Retinal pigment epithelial cell (primary cell): ENCODE data around the gene ING4.

Experiments used
- DNase-seq: peaks from one replicate; pipeline ENCODE4 v3.0.0-alpha.2; 2010; ENCODE audit warnings: low read depth
- H3K4me3 ChIP-seq: 2 replicates; pipeline ENCODE4 v1.5.1; 2011; ENCODE audit warnings: mild to moderate bottlenecking, low read length, control low read depth, moderate library complexity
- TF ChIP-seq, protein P1 (sequence below): conservative IDR thresholded peaks from 2 replicates; pipeline ENCODE4 v1.5.1; 2011; ENCODE audit warnings: low read depth, low read length, control low read depth, inconsistent platforms

ING4 gene

DNA sequence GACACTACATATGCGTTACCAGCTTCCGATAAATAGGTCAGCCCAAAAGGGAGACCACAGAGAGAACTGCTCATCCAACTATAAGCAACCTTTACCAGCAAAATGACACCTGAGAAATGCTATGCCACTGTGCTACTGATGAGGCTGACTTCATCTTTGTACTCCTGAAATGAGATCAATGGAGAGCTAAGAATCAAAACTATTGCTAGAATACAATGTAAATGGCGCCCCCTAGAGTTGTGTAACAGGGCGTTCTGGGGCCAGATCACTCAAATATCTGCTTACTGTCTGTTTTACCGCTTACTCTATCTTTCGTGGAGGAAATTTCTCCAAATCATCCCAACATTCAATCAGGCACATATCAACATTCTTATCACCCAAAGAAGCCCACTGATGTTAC, 21.7 kb upstream of the ING4 start:
- no peak overlapping the region for H3K4me3 ChIP-seq
- TF ChIP-seq, protein P1, sequence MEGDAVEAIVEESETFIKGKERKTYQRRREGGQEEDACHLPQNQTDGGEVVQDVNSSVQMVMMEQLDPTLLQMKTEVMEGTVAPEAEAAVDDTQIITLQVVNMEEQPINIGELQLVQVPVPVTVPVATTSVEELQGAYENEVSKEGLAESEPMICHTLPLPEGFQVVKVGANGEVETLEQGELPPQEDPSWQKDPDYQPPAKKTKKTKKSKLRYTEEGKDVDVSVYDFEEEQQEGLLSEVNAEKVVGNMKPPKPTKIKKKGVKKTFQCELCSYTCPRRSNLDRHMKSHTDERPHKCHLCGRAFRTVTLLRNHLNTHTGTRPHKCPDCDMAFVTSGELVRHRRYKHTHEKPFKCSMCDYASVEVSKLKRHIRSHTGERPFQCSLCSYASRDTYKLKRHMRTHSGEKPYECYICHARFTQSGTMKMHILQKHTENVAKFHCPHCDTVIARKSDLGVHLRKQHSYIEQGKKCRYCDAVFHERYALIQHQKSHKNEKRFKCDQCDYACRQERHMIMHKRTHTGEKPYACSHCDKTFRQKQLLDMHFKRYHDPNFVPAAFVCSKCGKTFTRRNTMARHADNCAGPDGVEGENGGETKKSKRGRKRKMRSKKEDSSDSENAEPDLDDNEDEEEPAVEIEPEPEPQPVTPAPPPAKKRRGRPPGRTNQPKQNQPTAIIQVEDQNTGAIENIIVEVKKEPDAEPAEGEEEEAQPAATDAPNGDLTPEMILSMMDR = peak; percentile 47
- no peak for DNase-seq

DNA sequence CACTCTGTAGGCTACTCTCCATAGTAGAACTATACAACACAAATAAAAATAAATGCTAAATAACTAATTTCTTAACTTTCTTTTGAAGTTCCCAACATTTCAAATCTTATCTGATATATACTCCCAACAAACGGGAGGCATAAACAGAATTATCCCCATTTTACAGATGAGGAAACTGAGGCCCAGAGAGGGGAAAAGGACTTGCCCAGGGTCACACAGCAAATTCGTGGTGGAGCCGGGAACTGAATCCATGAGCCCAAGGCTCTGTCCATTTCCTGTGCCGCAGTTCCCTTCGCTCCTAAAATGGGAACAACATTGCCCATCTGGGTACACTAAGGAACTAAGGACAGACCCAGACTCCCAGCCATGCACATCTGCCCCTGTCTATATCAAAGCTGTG, 14.0 kb upstream of the ING4 start:
- TF ChIP-seq, protein P1 = no peak
- no peak overlapping the region for H3K4me3 ChIP-seq
- DNase-seq = no peak

DNA sequence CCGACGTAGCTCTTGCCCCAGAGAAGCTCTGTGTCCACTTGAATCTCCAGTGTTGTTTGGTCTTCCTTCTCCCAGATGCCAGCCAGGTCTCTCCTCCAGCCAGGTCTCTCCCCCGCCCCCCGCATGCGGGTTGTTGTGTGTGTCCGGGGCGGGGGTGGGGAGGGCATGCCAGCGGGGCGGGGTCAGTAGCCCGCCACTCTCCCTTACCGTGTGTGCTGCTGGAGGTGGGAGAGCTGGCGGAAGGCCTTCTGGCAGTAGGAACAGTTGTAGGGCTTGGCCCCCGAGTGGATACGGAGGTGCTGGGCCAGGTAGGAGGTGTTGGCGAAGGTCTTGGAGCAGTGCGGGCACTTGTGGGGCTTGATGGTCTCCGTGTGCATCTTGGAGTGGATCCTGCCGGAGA, 9.2 kb upstream of the ING4 start:
- TF ChIP-seq, protein P1 = no peak
- DNase-seq = no peak
- H3K4me3 ChIP-seq = no peak overlapping the region

DNA sequence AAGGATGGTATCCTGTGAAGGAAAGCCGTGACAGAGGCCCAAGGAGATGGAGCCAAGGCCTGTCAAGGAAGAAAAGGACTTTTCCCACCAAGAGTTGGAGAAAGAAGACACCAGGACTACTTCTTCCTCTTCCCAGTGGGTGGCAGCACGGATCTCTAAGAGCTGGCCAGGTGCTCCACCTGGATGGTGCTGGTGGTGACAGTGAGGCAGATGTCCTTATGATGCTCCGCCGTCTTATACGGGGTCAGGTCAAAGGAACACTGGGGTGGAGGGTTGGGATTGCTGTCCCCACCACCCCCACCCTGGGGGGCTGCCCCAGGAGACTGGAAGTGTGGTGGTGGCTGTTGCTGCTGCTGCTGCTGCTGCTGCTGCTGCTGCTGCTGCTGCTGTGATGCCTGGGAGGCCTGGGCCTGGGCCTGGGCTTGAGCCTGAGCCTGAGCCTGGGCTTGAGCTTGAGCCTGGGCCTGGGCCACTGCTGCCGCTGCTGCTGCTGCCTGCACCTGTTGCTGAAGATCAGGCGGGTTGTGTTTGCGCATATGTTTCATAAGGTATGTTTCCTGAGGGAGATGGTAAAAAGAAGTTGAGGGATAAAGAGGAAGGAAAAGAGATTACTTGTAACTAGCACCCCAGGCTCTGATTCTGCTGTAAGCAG, 4.8 kb upstream of the ING4 start:
- no peak for DNase-seq
- no peak overlapping the region for H3K4me3 ChIP-seq
- TF ChIP-seq, protein P1 = peak; percentile 26

DNA sequence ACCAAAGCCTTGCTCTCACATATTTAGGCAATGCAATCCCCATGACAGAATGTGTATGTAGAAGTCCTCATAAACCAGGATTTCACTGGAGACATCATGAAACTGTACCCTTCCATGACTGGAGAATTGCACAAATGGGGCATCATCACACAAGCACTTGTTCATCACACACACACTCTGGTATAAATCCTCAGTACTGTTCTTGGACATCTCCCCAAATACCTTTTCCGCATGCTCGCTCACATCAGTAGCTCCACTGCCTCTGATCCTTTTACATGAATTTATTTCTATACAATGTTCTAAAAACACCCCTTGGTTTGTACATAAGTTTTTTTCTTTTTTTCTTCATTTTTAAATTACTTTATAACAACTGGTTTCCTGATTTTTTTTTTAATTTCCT, 3.3 kb upstream of the ING4 start:
- H3K4me3 ChIP-seq = no peak overlapping the region
- TF ChIP-seq, protein P1 = no peak
- no peak for DNase-seq

DNA sequence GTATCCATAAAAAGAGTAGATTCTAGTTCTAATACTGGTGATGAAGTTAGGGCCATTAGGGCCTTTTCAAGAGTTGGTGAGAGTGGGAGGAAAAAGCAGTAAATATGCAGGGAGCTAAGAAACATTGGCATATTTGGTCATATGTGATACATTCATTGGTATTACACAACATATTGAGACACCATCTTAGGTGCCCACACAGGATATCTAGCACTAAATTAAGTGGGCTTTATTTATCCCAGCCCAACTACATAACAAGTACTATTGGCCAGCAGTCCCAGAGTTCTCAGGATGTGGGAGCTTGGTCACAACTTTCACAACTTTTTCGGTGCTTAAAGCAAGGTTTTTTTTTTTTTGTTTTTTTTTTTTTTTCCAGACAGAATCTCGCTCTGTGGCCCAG, 2.0 kb upstream of the ING4 start:
- TF ChIP-seq, protein P1 = no peak
- no peak for DNase-seq
- H3K4me3 ChIP-seq = no peak overlapping the region

DNA sequence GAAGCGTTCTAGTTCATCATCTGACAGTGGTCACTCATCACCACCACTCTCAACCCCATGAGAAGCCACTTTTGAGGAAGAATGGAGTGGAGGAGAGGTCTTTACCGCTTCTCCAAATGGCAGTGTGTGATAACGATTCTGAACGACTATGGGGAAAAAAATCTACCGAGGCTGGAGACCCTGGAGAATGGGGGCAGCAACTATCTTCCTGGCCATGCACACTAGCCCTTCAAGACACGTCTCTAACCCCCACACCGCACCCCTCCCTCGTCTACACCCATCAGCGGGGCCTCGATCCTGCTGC, 365 bp downstream of the ING4 start:
- peak overlapping the region; percentile 97 for H3K4me3 ChIP-seq
- TF ChIP-seq, protein P1 = no peak
- no peak for DNase-seq
